Endodermal cell (in vitro differentiated cells): ENCODE measurements around the gene AIP. TPM values are rescaled to one million over a fixed set of nuclear protein-coding genes. Genes with fewer than 3 reads are reported as not detected.
A peak's percentile ranks its signal among the peaks of the same experiment; 100 is the strongest.

ENCODE experiments used
- DNase-seq: peaks from one replicate; pipeline ENCODE4 v3.0.0-alpha.2; 2017
- H3K27ac ChIP-seq: 2 replicates; pipeline ENCODE4 v1.5.1; 2013; ENCODE audit warnings: mild to moderate bottlenecking, low read depth, low read length, moderate library complexity
- H3K27me3 ChIP-seq: 2 replicates; pipeline ENCODE4 v1.6.1; 2013; ENCODE audit warnings: mild to moderate bottlenecking, low read length, moderate library complexity; ENCODE audit not compliant: insufficient read depth, control insufficient read depth, poor library complexity, severe bottlenecking
- H3K36me3 ChIP-seq: 2 replicates; pipeline ENCODE4 v1.7.0; 2013; ENCODE audit warnings: mild to moderate bottlenecking, low read length, moderate library complexity; ENCODE audit not compliant: control insufficient read depth, insufficient read depth
- H3K4me1 ChIP-seq: one replicate; pipeline ENCODE4 v1.7.0; 2013; ENCODE audit warnings: low read length; ENCODE audit not compliant: control insufficient read depth, insufficient read depth
- H3K4me3 ChIP-seq: 2 replicates; pipeline ENCODE4 v1.5.1; 2013; ENCODE audit warnings: mild to moderate bottlenecking, low read length, moderate library complexity
- H3K9ac ChIP-seq: 2 replicates; pipeline ENCODE4 v1.6.1; 2013; ENCODE audit warnings: mild to moderate bottlenecking, low read length, moderate library complexity; ENCODE audit not compliant: poor library complexity, severe bottlenecking; ENCODE audit errors: extremely low read depth
- H3K9me3 ChIP-seq: 2 replicates; pipeline ENCODE4 v1.6.1; 2013; ENCODE audit warnings: mild to moderate bottlenecking, low read length, moderate library complexity; ENCODE audit not compliant: control insufficient read depth
- H3K27ac Mint-ChIP-seq: 2 replicates; pipeline ENCODE4 v1.8.0; 2020; ENCODE audit warnings: mixed read lengths
- H3K27me3 Mint-ChIP-seq: 2 replicates; pipeline ENCODE4 v1.8.0; 2021; ENCODE audit warnings: mild to moderate bottlenecking, mixed read lengths; ENCODE audit not compliant: insufficient read depth
- H3K36me3 Mint-ChIP-seq: 2 replicates; pipeline ENCODE4 v1.8.0; 2020; ENCODE audit warnings: low read depth, mixed read lengths
- H3K4me1 Mint-ChIP-seq: 2 replicates; pipeline ENCODE4 v1.8.0; 2020; ENCODE audit warnings: mixed read lengths
- H3K4me3 Mint-ChIP-seq: 2 replicates; pipeline ENCODE4 v1.8.0; 2020; ENCODE audit warnings: mild to moderate bottlenecking, moderate library complexity, mixed read lengths
- H3K9me3 Mint-ChIP-seq: 2 replicates; pipeline ENCODE4 v1.8.0; 2020; ENCODE audit warnings: mild to moderate bottlenecking, mixed read lengths
- CTCF ChIP-seq: fragments of 200-600 bp; sonication (generic); conservative IDR thresholded peaks from 2 replicates; pipeline ENCODE4 v1.5.0; 2021; ENCODE audit warnings: antibody characterized with exemption, mild to moderate bottlenecking
- WGBS, 2 experiments: methylation state at CpG; one replicate each; pipeline versions ENCODE4 v1.1.5 to v1.1.7; 2013; ENCODE audit warnings: missing lambda C conversion rate in 2 of 2, mixed read lengths in 1 of 2; ENCODE audit not compliant: insufficient coverage in 1 of 2, insufficient read length in 1 of 2; 5-methylcytosine and 5-hydroxymethylcytosine counted together
- total RNA-seq, 2 donors: library from RNA; stranded (reverse); fragmentation: NEBNext Ultra II Directional in 1 of 2; extraction: Animal tissue kit (Norgen Biotek cat#: 25700) in 1 of 2; gene quantifications; 2 replicates in 1 of 2; 3 replicates in 1 of 2; pipeline ENCODE4 v1.2.1, GENCODE V29; 2021

Gene AIP
- total RNA-seq, 2 donors from 2014 or later = 27.6 to 33.8 TPM

- no peaks in the 10 kb centered on the region for H3K36me3 Mint-ChIP-seq
- H3K27ac ChIP-seq = no peak overlapping the region
- H3K27ac Mint-ChIP-seq = no peak overlapping the region
- no peak overlapping the region for H3K4me3 ChIP-seq
- H3K9me3 ChIP-seq = no peaks in the 10 kb centered on the region
- TF ChIP-seq CTCF = no peak
- no peaks in the 10 kb centered on the region for H3K4me1 ChIP-seq
- H3K27me3 ChIP-seq = no peaks in the 10 kb centered on the region
- WGBS, 2 experiments = 90 to 91% methylated on average over 9 of the region's 9 CpGs
- peaks cover 8% of the 10 kb centered on the region for H3K9me3 Mint-ChIP-seq
- no peak for DNase-seq
- no peaks in the 10 kb centered on the region for H3K36me3 ChIP-seq
- no peak overlapping the region for H3K9ac ChIP-seq
- H3K4me3 Mint-ChIP-seq = no peak overlapping the region
- H3K27me3 Mint-ChIP-seq = peaks cover 12% of the 10 kb centered on the region
- H3K4me1 Mint-ChIP-seq = no peaks in the 10 kb centered on the region
Observed at GRCh38 chr11:67524480-67524808, 41.6 kb downstream of the AIP start.

- H3K4me1 ChIP-seq = no peaks in the 10 kb centered on the region
- Mint-ChIP-seq H3K4me1 (no peaks in the 10 kb centered on the region), H3K36me3 (no peaks in the 10 kb centered on the region), H3K4me3 (no peak overlapping the region), H3K27ac (no peak overlapping the region), H3K9me3 (peaks cover 8% of the 10 kb centered on the region), H3K27me3 (peaks cover 12% of the 10 kb centered on the region)
- H3K27ac ChIP-seq = peak overlapping the region; percentile 55
- no peaks in the 10 kb centered on the region for H3K27me3 ChIP-seq
- TF ChIP-seq CTCF = no peak
- 79 to 88% methylated on average over 3 to 5 of the region's 5 CpGs for WGBS, 2 experiments
- H3K36me3 ChIP-seq = no peaks in the 10 kb centered on the region
- no peaks in the 10 kb centered on the region for H3K9me3 ChIP-seq
- no peak for DNase-seq
- no peak overlapping the region for H3K4me3 ChIP-seq
- H3K9ac ChIP-seq = no peak overlapping the region
Observed at GRCh38 chr11:67525275-67525976, 42.6 kb downstream of the AIP start.

GRCh38 chr11:67528376-67528775 is 45.5 kb downstream of the AIP start:
- Histone ChIP-seq H3K27ac (no peak overlapping the region), H3K27me3 (no peaks in the 10 kb centered on the region), H3K9ac (no peak overlapping the region), H3K4me3 (no peak overlapping the region), H3K9me3 (peaks cover 10% of the 10 kb centered on the region), H3K4me1 (no peaks in the 10 kb centered on the region), H3K36me3 (no peaks in the 10 kb centered on the region)
- DNase-seq = no peak
- H3K4me1 Mint-ChIP-seq = no peaks in the 10 kb centered on the region
- no peaks in the 10 kb centered on the region for H3K36me3 Mint-ChIP-seq
- H3K27me3 Mint-ChIP-seq = peaks cover 10% of the 10 kb centered on the region
- no peak overlapping the region for H3K27ac Mint-ChIP-seq
- H3K4me3 Mint-ChIP-seq = no peak overlapping the region
- peaks cover 22% of the 10 kb centered on the region for H3K9me3 Mint-ChIP-seq
- TF ChIP-seq CTCF = no peak
- WGBS, 2 experiments = 91 to 93% methylated on average over 4 of the region's 4 CpGs
